Naive B cell (primary cell): ENCODE results near the gene SH3RF2. TPM values are rescaled to one million over a fixed set of nuclear protein-coding genes. Genes with fewer than 3 reads are reported as not detected.
"Not testable (repeated sequence)": the region's sequence is repeated elsewhere in the genome, so short reads cannot be mapped to it uniquely, and the experiment has no call there.

ENCODE experiments used
- ATAC-seq, 2 donors: fragments of 150-1000 bp; cut with Tn5 transposase; 2 replicates each; pipeline ENCODE4 v1.10.0; 2021; ENCODE audit warnings: low read depth in 2 of 2, mild to moderate bottlenecking in 2 of 2, moderate library complexity in 2 of 2
- DNase-seq: peaks from one replicate; pipeline ENCODE4 v3.0.0; 2022
- H3K27ac Mint-ChIP-seq, 6 donors: one replicate each; pipeline ENCODE4 v1.8.0; 2020 to 2022; ENCODE audit warnings: mild to moderate bottlenecking in 6 of 6, mixed read lengths in 6 of 6, moderate library complexity in 5 of 6, inconsistent platforms in 2 of 6
- H3K27me3 Mint-ChIP-seq, 3 donors: one replicate each; pipeline ENCODE4 v1.8.0; 2021 to 2022; ENCODE audit warnings: mixed read lengths in 3 of 3, mild to moderate bottlenecking in 1 of 3
- H3K36me3 Mint-ChIP-seq, 2 donors: one replicate each; pipeline ENCODE4 v1.8.0; 2020 to 2022; ENCODE audit warnings: mixed read lengths in 2 of 2, inconsistent platforms in 1 of 2, mild to moderate bottlenecking in 1 of 2
- H3K4me1 Mint-ChIP-seq, 3 donors: one replicate each; pipeline ENCODE4 v1.8.0; 2020 to 2022; ENCODE audit warnings: mixed read lengths in 3 of 3, inconsistent platforms in 1 of 3, mild to moderate bottlenecking in 1 of 3, moderate library complexity in 1 of 3
- H3K4me3 Mint-ChIP-seq, 8 donors: one replicate each; pipeline ENCODE4 v1.8.0; 2020 to 2022; ENCODE audit warnings: mild to moderate bottlenecking in 8 of 8, mixed read lengths in 8 of 8, moderate library complexity in 8 of 8, inconsistent platforms in 2 of 8
- H3K9me3 Mint-ChIP-seq, 7 donors: one replicate each; pipeline ENCODE4 v1.8.0; 2020 to 2022; ENCODE audit warnings: mixed read lengths in 7 of 7, mild to moderate bottlenecking in 5 of 7, inconsistent platforms in 2 of 7, moderate library complexity in 1 of 7
- polyA plus RNA-seq, 6 donors: library from polyadenylated mRNA; unstranded; fragments of 300-500 nt; fragmentation: Illumina TruSeq; gene quantifications; one replicate each; pipeline ENCODE4 v1.2.3, GENCODE V29; 2021; ENCODE audit warnings: low read depth in 6 of 6

The SH3RF2 gene
- not detected for polyA plus RNA-seq

GRCh38 chr5:145936401-145937131 lies at the start of gene SH3RF2:
SH3RF2 (plus strand) TSS chr5:145936578; CDS start chr5:145937929, 1,351 bp downstream.
- Mint-ChIP-seq H3K4me3 (peak within 1 kb of the TSS in 1 of 8 donors; percentile 40), H3K27ac (peak within 1 kb of the TSS in 1 of 6 donors; percentile 45), H3K27me3 (peaks cover 31 to 42% (median 37%) of the 10 kb centered on the region in 3 donors), H3K9me3 (peaks cover 0 to 2% (median 0%) of the 10 kb centered on the region in 7 donors), H3K36me3 (no peaks in the 10 kb centered on the region), H3K4me1 (no peaks in the 10 kb centered on the region)
- no peak for ATAC-seq
- DNase-seq = no peak

GRCh38 chr5:145887217-145887616 lies 49.2 kb upstream of the SH3RF2 start:
- H3K36me3 Mint-ChIP-seq = peaks cover 0 to 17% of the 10 kb centered on the region in 2 donors
- H3K4me1 Mint-ChIP-seq = no peaks in the 10 kb centered on the region
- H3K27ac Mint-ChIP-seq = no peak overlapping the region
- H3K27me3 Mint-ChIP-seq = peaks cover 5 to 10% (median 9%) of the 10 kb centered on the region in 3 donors
- H3K4me3 Mint-ChIP-seq = no peak overlapping the region
- ATAC-seq = no peak
- H3K9me3 Mint-ChIP-seq = peaks cover 2 to 18% (median 12%) of the 10 kb centered on the region in 7 donors
- DNase-seq = no peak

- ATAC-seq (no peak), DNase-seq (no peak)
- no peak overlapping the region for H3K4me3 Mint-ChIP-seq
- H3K27ac Mint-ChIP-seq = peak overlapping the region in 1 of 6 donors; percentile 62
- H3K4me1 Mint-ChIP-seq = no peaks in the 10 kb centered on the region
- H3K9me3 Mint-ChIP-seq = peaks cover 2 to 18% (median 12%) of the 10 kb centered on the region in 7 donors
- H3K36me3 Mint-ChIP-seq = peaks cover 0 to 17% of the 10 kb centered on the region in 2 donors
- H3K27me3 Mint-ChIP-seq = peaks cover 5 to 11% (median 9%) of the 10 kb centered on the region in 3 donors
Observed at GRCh38 chr5:145887976-145888574, 48.3 kb upstream of the SH3RF2 start.

- Mint-ChIP-seq H3K27ac (no peak overlapping the region), H3K36me3 (peaks cover 0 to 17% of the 10 kb centered on the region in 2 donors), H3K9me3 (peaks cover 2 to 20% (median 12%) of the 10 kb centered on the region in 7 donors), H3K4me3 (no peak overlapping the region), H3K4me1 (no peaks in the 10 kb centered on the region), H3K27me3 (peaks cover 5 to 20% (median 9%) of the 10 kb centered on the region in 3 donors)
- no peak for ATAC-seq
- no peak for DNase-seq
Observed at GRCh38 chr5:145889611-145890010, 46.8 kb upstream of the SH3RF2 start.

GRCh38 chr5:145891378-145891777 lies 45.0 kb upstream of the SH3RF2 start:
- not testable (repeated sequence) for DNase-seq, H3K27ac Mint-ChIP-seq, H3K4me1 Mint-ChIP-seq, ATAC-seq, H3K4me3 Mint-ChIP-seq
- Mint-ChIP-seq H3K27me3 (peaks cover 5 to 20% (median 9%) of the 10 kb centered on the region in 3 donors), H3K36me3 (peaks cover 0 to 17% of the 10 kb centered on the region in 2 donors), H3K9me3 (peaks cover 2 to 25% (median 12%) of the 10 kb centered on the region in 7 donors)

GRCh38 chr5:145898171-145898570 lies 38.2 kb upstream of the SH3RF2 start:
- Mint-ChIP-seq H3K36me3 (no peaks in the 10 kb centered on the region), H3K4me1 (no peaks in the 10 kb centered on the region), H3K9me3 (peaks cover 7 to 33% (median 27%) of the 10 kb centered on the region in 7 donors), H3K4me3 (no peak overlapping the region), H3K27ac (no peak overlapping the region), H3K27me3 (peaks cover 0 to 8% (median 0%) of the 10 kb centered on the region in 3 donors)
- DNase-seq (no peak), ATAC-seq (no peak)

- H3K27ac Mint-ChIP-seq = no peak overlapping the region
- no peak overlapping the region for H3K4me3 Mint-ChIP-seq
Observed at GRCh38 chr5:145902421-145902820, 34.0 kb upstream of the SH3RF2 start.

GRCh38 chr5:145903113-145903512 lies 33.3 kb upstream of the SH3RF2 start:
- H3K4me1 Mint-ChIP-seq = no peaks in the 10 kb centered on the region
- no peak overlapping the region for H3K27ac Mint-ChIP-seq
- peaks cover 0 to 11% (median 5%) of the 10 kb centered on the region in 3 donors for H3K27me3 Mint-ChIP-seq
- DNase-seq (no peak), ATAC-seq (no peak)
- no peaks in the 10 kb centered on the region for H3K36me3 Mint-ChIP-seq
- no peak overlapping the region for H3K4me3 Mint-ChIP-seq
- peaks cover 7 to 27% (median 17%) of the 10 kb centered on the region in 7 donors for H3K9me3 Mint-ChIP-seq

More at GRCh38 chr5:145902421-145902820, 34.0 kb upstream of the SH3RF2 start:
- DNase-seq (no peak), ATAC-seq (no peak)
- H3K27me3 Mint-ChIP-seq = peaks cover 0 to 11% (median 5%) of the 10 kb centered on the region in 3 donors
- H3K9me3 Mint-ChIP-seq = peaks cover 7 to 27% (median 19%) of the 10 kb centered on the region in 7 donors
- H3K36me3 Mint-ChIP-seq = no peaks in the 10 kb centered on the region
- no peaks in the 10 kb centered on the region for H3K4me1 Mint-ChIP-seq

- H3K27me3 Mint-ChIP-seq = peaks cover 0 to 11% (median 5%) of the 10 kb centered on the region in 3 donors
- no peak overlapping the region for H3K4me3 Mint-ChIP-seq
- H3K36me3 Mint-ChIP-seq = no peaks in the 10 kb centered on the region
- H3K9me3 Mint-ChIP-seq = peaks cover 7 to 22% (median 13%) of the 10 kb centered on the region in 7 donors
- H3K27ac Mint-ChIP-seq = no peak overlapping the region
- H3K4me1 Mint-ChIP-seq = no peaks in the 10 kb centered on the region
- ATAC-seq = no peak
- no peak for DNase-seq
Observed at GRCh38 chr5:145903867-145904266, 32.5 kb upstream of the SH3RF2 start.

- Mint-ChIP-seq H3K27ac (no peak overlapping the region), H3K27me3 (peaks cover 0 to 11% (median 5%) of the 10 kb centered on the region in 3 donors), H3K9me3 (peaks cover 6 to 15% (median 9%) of the 10 kb centered on the region in 7 donors), H3K4me3 (no peak overlapping the region), H3K36me3 (no peaks in the 10 kb centered on the region), H3K4me1 (no peaks in the 10 kb centered on the region)
- ATAC-seq (no peak), DNase-seq (no peak)
Observed at GRCh38 chr5:145904743-145905142, 31.6 kb upstream of the SH3RF2 start.

GRCh38 chr5:145906401-145906800 lies 30.0 kb upstream of the SH3RF2 start:
- peaks cover 0 to 7% (median under 1%) of the 10 kb centered on the region in 7 donors for H3K9me3 Mint-ChIP-seq
- no peaks in the 10 kb centered on the region for H3K36me3 Mint-ChIP-seq
- no peak for ATAC-seq
- no peaks in the 10 kb centered on the region for H3K4me1 Mint-ChIP-seq
- no peak overlapping the region for H3K4me3 Mint-ChIP-seq
- no peak overlapping the region for H3K27ac Mint-ChIP-seq
- H3K27me3 Mint-ChIP-seq = peaks cover 0 to 11% (median 5%) of the 10 kb centered on the region in 3 donors
- no peak for DNase-seq

GRCh38 chr5:145908206-145908960 lies 28.0 kb upstream of the SH3RF2 start:
- H3K9me3 Mint-ChIP-seq = peaks cover 0 to 3% (median 0%) of the 10 kb centered on the region in 7 donors
- DNase-seq = no peak
- H3K4me3 Mint-ChIP-seq = no peak overlapping the region
- H3K27ac Mint-ChIP-seq = no peak overlapping the region
- H3K36me3 Mint-ChIP-seq = no peaks in the 10 kb centered on the region
- no peaks in the 10 kb centered on the region for H3K4me1 Mint-ChIP-seq
- ATAC-seq = no peak
- peaks cover 0 to 11% (median 5%) of the 10 kb centered on the region in 3 donors for H3K27me3 Mint-ChIP-seq

- H3K9me3 Mint-ChIP-seq = peaks cover 0 to 3% (median 0%) of the 10 kb centered on the region in 7 donors
- peaks cover 0 to 6% (median 5%) of the 10 kb centered on the region in 3 donors for H3K27me3 Mint-ChIP-seq
- no peaks in the 10 kb centered on the region for H3K4me1 Mint-ChIP-seq
- H3K4me3 Mint-ChIP-seq = no peak overlapping the region
- H3K27ac Mint-ChIP-seq = peak overlapping the region in 1 of 6 donors; percentile 71
- ATAC-seq (no peak), DNase-seq (no peak)
- no peaks in the 10 kb centered on the region for H3K36me3 Mint-ChIP-seq
Observed at GRCh38 chr5:145911164-145911563, 25.2 kb upstream of the SH3RF2 start.
